ENCODE measurements around the gene ZNF202.
"Not testable (repeated sequence)": the region's sequence is repeated elsewhere in the genome, so short reads cannot be mapped to it uniquely, and the experiment has no call there.

ZNF202 gene

GRCh38 chr11:123740787-123741158 is 687 bp downstream of the ZNF202 start:
- DNase-seq = no peak

- DNase-seq = no peak
Measured at GRCh38 chr11:123738374-123738773, 3.1 kb downstream of the ZNF202 start.

- no peak for DNase-seq
Measured at GRCh38 chr11:123736769-123737168, 4.7 kb downstream of the ZNF202 start.

- DNase-seq = no peak
Measured at GRCh38 chr11:123729602-123730001, 11.9 kb downstream of the ZNF202 start.

GRCh38 chr11:123725995-123726655 is 15.3 kb downstream of the ZNF202 start:
- DNase-seq = no peak

GRCh38 chr11:123719452-123719851 is 22.0 kb downstream of the ZNF202 start:
- no peak for DNase-seq

GRCh38 chr11:123718469-123718868 is 23.0 kb downstream of the ZNF202 start:
- DNase-seq = no peak

GRCh38 chr11:123718063-123718462 is 23.4 kb downstream of the ZNF202 start:
- DNase-seq = no peak

GRCh38 chr11:123712627-123713026 is 28.8 kb downstream of the ZNF202 start:
- DNase-seq = not testable (repeated sequence)

GRCh38 chr11:123707606-123708205 is 33.8 kb downstream of the ZNF202 start:
- peak; percentile 45 for DNase-seq

GRCh38 chr11:123707206-123707605 is 34.3 kb downstream of the ZNF202 start:
- DNase-seq = no peak

- no peak for DNase-seq
Measured at GRCh38 chr11:123704341-123704740, 37.1 kb downstream of the ZNF202 start.

- no peak for DNase-seq
Measured at GRCh38 chr11:123702696-123703095, 38.8 kb downstream of the ZNF202 start.

- no peak for DNase-seq
Measured at GRCh38 chr11:123702139-123702538, 39.3 kb downstream of the ZNF202 start.

GRCh38 chr11:123700772-123701171 is 40.7 kb downstream of the ZNF202 start:
- DNase-seq = no peak

- no peak for DNase-seq
Measured at GRCh38 chr11:123698546-123699127, 42.8 kb downstream of the ZNF202 start.

GRCh38 chr11:123696183-123696582 is 45.3 kb downstream of the ZNF202 start:
- DNase-seq = no peak

- no peak for DNase-seq
Measured at GRCh38 chr11:123695231-123695630, 46.2 kb downstream of the ZNF202 start.

GRCh38 chr11:123694551-123694950 is 46.9 kb downstream of the ZNF202 start:
- no peak for DNase-seq

- no peak for DNase-seq
Measured at GRCh38 chr11:123692961-123693360, 48.5 kb downstream of the ZNF202 start.

GRCh38 chr11:123690485-123690884 is 51.0 kb downstream of the ZNF202 start:
- no peak for DNase-seq

- DNase-seq = no peak
Measured at GRCh38 chr11:123684601-123685000, 56.9 kb downstream of the ZNF202 start.

- no peak for DNase-seq
Measured at GRCh38 chr11:123683428-123684170, 57.9 kb downstream of the ZNF202 start.

All from NCI-H510A treated with DMSO at 0.1 percent for 48 hours (cell line).